T-helper 9 cell (primary cell): ENCODE data around the gene FRMD4A.

Experiments used
- DNase-seq: peaks from one replicate; pipeline ENCODE4 v3.0.0-alpha.2; 2020

FRMD4A gene

GRCh38 chr10:13628661-13629060 lies 702.1 kb downstream of the FRMD4A start:
- no peak for DNase-seq

- no peak for DNase-seq
Measured at GRCh38 chr10:13627459-13628310, 703.0 kb downstream of the FRMD4A start.

DNA sequence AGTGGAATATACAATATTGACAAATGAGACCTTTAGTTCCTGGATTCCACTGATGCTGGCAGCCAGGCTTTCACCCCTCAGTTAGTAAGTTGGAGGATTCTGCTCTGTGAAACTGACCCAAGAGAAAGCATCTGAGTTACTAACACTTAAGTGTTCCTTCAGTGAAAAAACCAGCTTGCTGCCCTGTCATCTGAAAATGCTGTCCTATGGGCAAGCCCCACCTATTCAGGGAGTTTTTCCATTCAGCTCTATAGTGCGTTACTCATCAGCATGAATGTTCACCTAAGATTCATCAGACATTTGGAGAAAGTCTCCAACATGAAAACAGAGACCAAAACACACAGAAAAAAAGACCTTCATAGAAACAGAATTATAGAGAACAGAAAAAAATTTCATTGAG lies 706.1 kb downstream of the FRMD4A start:
- DNase-seq, result no peak

GRCh38 chr10:13621931-13622330 lies 708.8 kb downstream of the FRMD4A start:
- no peak for DNase-seq

- no peak for DNase-seq
Measured at GRCh38 chr10:13617116-13617515, 713.6 kb downstream of the FRMD4A start.

DNA sequence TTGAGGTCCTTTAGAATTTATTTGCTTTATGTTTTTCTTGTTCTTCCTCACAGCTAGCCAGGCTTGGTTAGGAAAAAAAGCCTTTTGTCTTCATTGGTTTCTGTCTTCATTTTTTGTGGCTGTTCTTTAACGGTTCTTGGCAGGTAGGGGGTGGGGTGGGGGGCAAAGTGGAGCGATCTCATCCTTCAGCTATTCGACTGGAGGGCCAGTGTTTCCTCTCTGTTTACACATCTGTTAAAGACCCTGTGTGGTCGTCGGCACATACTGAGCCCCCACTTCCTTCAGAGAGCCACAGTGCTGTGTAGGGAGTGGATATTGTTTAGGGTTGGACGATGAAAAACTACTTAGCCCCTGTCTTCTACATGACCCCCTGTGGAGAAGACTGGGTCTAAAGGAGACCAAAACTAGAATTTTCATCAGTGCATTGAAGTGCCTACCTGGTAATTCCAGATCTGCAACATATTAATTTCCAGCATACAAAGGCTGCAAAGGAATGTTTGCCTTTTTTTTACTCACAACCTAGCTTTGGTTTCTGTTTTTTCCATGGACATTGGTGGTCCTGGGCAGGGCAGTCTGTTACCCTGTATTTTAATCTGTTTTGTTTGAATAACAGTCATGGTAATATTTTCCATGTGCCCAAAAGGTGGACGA lies 714.9 kb downstream of the FRMD4A start:
- no peak for DNase-seq

GRCh38 chr10:13614530-13615332 lies 716.0 kb downstream of the FRMD4A start:
- no peak for DNase-seq

DNA sequence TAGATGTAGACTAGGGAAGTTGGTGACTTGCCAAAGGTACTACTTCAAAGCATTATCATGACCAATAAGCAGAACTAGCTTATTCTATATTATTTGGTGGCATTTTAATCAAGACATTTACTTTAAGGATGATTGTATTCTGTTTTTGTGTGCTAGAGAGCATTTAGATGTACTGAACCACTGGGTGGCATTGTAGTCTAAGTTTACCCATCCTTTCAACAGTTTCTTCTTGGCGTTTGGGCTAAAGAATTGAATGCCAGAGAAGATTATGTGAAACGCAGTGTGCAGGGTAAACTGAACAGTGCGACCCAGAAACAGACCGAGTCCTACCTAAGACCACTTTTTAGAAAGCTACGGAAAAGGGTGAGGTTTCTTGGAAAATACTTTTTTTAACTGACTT lies 717.2 kb downstream of the FRMD4A start:
- no peak for DNase-seq

DNA sequence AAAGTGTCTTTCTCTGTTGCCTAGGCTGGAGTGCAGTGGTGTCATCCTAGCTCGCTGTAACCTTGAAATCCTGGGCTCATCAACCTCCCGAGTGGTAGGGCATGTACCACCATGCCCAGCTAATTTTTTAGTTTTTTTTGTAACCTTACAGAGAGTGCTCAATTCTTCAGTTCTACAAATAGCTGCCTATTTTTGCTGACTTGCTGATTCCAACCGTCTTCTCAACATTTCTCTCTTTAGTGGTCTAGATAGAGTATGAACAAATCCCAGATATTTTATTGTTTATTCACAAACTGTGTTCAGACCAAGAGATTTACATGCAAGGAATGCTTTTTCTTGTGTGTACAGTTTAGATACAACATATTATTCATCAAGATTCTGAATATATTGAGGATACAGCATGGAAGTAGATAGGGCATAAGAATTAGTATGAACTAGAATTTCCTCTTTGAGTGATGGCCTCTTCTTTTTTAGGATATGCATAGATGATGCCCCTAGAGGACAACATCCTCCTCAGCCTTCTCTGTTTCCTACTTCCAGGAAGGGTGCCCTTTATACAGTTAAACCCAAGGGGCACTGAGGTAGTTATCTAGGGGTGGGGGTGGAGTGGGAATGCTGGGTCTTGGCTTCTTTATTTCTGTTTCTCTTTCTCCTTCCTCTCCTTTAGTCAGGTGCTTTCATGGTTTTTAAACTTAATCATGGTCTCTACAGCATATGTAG lies 717.9 kb downstream of the FRMD4A start:
- DNase-seq, result no peak

GRCh38 chr10:13608246-13608853 lies 722.4 kb downstream of the FRMD4A start:
- no peak for DNase-seq

DNA sequence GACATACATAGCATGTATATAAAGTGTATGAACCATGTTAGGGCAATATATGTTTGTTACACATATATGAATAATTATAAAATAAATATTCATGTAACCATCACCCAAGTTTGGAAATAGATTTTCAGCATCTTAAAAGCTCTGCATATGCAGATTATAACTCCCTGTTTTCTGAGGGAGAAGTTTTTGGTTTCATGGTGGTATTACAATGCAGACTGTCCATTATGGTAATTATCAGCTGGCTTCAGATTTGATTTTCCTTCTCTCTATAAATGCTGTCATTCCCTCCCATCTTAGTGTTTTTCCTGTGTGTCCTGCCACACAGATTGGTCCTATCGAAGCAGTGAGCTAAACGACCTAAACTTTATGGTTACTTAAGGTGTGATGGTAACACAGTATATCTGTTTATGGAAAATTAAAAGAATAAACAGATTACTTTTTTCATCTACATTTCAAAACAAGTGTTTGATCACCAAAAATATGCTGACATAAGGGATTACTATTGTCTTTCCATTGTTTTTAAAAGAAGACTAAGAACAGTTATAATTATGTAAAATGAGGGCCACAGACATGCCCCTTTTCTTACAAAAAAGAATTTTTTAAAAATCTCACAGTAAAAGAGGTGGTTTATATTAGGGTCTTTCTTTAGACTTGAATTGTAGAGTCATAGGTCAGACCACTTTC lies 726.2 kb downstream of the FRMD4A start:
- no peak for DNase-seq

- DNase-seq, result no peak
Measured at GRCh38 chr10:13597909-13598308, 732.8 kb downstream of the FRMD4A start.

GRCh38 chr10:13594641-13595040 lies 736.1 kb downstream of the FRMD4A start:
- DNase-seq, result no peak
